Right forelimb (tissue), 1 donor: ENCODE data around the gene KRTAP5-1.

Experiments
- DNase-seq: peaks from one replicate; pipeline ENCODE4 v3.0.0-alpha.2; 2018

The KRTAP5-1 gene

GRCh38 chr11:1558775-1559110 lies 26.3 kb downstream of the KRTAP5-1 start:
- no peak for DNase-seq

- DNase-seq, result no peak
Measured at GRCh38 chr11:1557904-1558774, 26.9 kb downstream of the KRTAP5-1 start.

- DNase-seq, result no peak
Measured at GRCh38 chr11:1557051-1557884, 27.8 kb downstream of the KRTAP5-1 start.

GRCh38 chr11:1556278-1556902 lies 28.7 kb downstream of the KRTAP5-1 start:
- no peak for DNase-seq

- DNase-seq, result no peak
Measured at GRCh38 chr11:1555713-1556153, 29.4 kb downstream of the KRTAP5-1 start.

- no peak for DNase-seq
Measured at GRCh38 chr11:1554981-1555712, 29.9 kb downstream of the KRTAP5-1 start.

- DNase-seq, result no peak
Measured at GRCh38 chr11:1553808-1554594, 31.1 kb downstream of the KRTAP5-1 start.

GRCh38 chr11:1549338-1550330 lies 35.4 kb downstream of the KRTAP5-1 start:
- no peak for DNase-seq

- DNase-seq, result no peak
Measured at GRCh38 chr11:1548221-1549070, 36.6 kb downstream of the KRTAP5-1 start.

GRCh38 chr11:1547467-1548098 lies 37.5 kb downstream of the KRTAP5-1 start:
- no peak for DNase-seq

GRCh38 chr11:1546536-1547466 lies 38.3 kb downstream of the KRTAP5-1 start:
- peak; percentile 65 for DNase-seq

GRCh38 chr11:1546077-1546535 lies 39.0 kb downstream of the KRTAP5-1 start:
- DNase-seq, result no peak

- no peak for DNase-seq
Measured at GRCh38 chr11:1545432-1545831, 39.7 kb downstream of the KRTAP5-1 start.

- DNase-seq, result no peak
Measured at GRCh38 chr11:1544536-1544935, 40.5 kb downstream of the KRTAP5-1 start.

- DNase-seq, result no peak
Measured at GRCh38 chr11:1543606-1544263, 41.3 kb downstream of the KRTAP5-1 start.

GRCh38 chr11:1542267-1542666 lies 42.8 kb downstream of the KRTAP5-1 start:
- no peak for DNase-seq
